CD4-positive, alpha-beta T cell treated with Interleukin-12 subunit alpha and Interleukin-12 subunit beta, for 1 hour (primary cell): ENCODE measurements around the gene HOXA9.
A peak's percentile ranks its signal among the peaks of the same experiment; 100 is the strongest.

Experiments used
- DNase-seq: peaks from one replicate; pipeline ENCODE4 v3.0.0-alpha.2; 2020

Gene HOXA9

DNA sequence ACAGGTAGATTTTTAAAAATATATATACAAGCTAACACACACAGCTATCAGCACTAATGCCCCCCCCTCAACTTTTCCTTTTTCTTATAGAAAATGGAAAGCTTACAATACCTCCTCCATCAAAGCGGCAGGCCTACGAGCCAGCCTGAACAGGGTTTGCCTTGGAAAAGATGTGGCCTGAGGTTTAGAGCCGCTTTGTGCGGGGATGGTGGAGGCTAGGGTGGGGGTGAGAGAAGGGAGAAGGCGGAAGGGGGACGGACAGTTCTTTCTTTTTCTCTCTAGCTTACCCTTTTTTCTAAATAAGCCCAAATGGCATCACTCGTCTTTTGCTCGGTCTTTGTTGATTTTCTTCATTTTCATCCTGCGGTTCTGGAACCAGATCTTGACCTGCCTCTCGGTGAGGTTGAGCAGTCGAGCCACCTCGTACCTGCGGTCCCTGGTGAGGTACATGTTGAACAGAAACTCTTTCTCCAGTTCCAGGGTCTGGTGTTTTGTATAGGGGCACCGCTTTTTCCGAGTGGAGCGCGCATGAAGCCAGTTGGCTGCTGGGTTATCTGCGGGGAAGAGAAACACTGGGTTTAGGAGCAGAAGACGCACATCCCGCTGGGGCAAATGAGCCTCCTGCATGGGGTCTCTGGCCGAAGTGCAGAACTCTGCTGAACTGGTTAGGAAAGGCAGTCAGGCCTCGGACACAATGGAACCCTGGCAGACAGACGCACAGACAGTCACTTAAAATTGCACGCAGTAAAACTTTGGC lies 1.9 kb downstream of the HOXA9 start:
- DNase-seq = no peak

DNA sequence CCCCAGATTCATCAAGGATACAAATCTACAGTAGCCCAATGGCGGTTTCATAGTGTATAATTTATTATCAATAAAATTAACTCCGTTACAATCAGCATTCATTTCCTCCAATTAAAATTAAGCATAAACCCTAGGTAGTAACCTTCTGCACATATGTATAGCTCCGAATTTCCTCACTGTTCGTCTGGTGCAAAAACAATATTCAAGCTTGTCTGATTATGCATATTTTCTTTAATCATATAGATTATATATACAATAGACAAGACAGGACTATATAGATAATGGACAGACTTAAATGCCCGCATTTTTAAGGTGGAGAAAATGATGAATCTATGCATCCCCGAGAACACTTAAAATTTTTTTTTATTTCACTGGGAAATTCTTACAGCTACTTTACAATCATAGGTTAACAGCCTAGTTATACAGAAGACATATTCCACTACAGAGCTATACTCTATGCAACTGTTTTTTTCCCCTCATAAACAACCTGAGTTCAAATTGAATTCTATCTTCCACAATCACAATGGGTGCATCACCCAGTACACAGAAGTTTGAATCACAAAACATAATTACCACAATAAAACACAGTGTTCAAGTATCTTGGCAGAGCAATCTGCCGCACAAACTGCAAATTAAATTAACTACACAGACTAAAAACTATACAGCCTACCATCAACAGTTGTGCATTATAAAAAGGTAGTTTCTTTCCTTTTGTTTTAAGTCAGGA lies 2.6 kb downstream of the HOXA9 start:
- DNase-seq = no peak

- DNase-seq = no peak
Observed at GRCh38 chr7:27161721-27162560, 3.4 kb downstream of the HOXA9 start.

DNA sequence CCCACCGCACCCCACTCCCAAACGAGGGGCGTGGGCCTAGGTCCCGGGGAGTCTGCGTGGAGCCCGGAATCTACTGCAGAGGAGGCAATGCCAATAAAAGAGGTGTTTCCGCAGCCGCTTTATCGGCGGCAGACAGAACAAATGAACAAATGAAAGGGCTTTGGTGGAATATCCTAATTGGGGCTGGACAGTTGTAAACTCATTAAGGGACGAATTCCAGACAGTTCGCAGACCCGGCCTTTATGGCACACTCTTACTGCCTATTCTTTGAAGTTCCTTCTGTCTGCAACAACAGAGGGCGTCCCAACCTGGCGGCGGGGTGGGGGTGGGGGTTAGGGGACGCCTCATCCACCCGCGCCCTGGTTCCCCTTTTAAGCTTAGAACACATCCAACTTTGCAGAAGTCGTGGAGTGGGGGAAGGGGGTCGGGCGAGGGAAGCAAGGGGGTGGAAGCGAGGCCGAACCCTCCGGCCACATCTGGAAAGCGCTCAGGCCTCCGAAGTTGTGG lies 4.1 kb downstream of the HOXA9 start:
- DNase-seq = no peak

DNA sequence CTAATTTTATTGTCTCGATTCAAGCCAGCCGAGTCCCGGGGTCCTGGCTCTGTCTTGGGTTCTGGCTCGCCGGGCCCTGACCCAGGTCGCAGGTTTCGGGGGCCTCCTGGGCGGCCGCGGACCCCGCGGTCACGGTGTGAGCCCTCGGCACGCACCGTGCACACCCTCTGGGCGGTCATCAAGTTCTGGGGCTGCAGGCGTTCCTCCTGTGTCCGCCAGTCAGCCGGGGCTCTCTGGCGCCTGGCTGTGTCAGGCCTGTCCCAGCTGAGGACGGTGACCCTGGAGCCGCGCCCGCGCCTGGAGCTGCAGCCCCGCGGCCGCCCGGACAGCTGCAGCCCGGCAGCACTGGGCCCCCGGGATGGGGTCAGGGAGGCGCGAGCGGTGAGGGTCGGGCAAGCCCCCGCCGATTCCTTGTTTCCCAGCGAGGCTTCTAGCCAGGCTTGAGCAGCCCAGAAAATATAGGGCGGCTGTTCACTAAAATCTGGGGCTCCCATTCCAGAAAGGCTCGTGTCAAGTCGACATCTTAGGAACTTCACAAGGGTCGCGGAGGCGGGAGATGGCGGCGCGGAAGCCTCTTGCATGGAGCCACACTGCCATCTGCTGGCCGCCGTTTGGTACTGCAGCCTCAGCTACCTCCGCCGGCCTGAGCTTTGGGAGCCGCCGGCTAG lies 4.7 kb downstream of the HOXA9 start:
- peak; percentile 87 for DNase-seq

- no peak for DNase-seq
Observed at GRCh38 chr7:27160145-27160545, 5.2 kb downstream of the HOXA9 start.

GRCh38 chr7:27159266-27160144 lies 5.8 kb downstream of the HOXA9 start:
- no peak for DNase-seq

DNA sequence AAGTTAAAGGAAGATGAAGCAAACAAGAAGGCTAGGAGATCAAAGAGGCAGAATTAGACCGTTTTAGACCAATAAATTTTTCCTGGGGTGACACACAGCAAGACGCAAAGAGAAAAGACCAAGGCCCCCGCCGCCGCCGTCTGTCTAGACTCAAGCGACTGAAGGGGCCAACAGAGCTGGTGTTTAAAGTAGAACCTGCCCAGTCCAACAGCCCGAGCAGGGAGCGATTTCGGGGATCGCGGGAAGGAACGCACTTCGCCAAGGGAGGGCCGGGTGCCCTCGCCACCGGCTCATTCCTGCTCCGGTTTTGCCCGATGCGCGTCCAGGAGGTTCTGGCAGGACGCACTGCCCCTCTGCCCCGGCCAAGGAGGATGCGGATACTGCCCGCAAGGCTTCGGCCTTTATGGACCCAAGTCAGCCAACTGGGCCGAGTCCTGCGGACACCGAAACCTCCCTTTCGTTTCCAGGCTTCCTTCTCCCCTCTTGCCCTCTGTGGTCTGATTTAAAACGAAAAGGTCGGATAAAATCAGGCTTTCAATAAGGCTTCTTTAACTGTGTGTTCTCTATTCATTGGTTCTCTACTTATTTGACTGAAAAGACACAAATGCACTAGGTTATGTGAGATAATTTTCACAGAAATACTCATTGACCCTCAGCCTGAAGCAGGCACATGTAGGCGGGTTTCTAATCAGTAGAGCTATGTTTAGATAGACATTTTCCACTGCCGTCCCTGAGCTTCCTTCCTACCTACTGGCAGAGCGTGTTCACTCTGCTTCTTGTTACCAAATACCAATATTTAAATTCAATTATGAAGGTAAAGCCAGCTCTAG lies 6.7 kb downstream of the HOXA9 start:
- DNase-seq = no peak

- no peak for DNase-seq
Observed at GRCh38 chr7:27157702-27158431, 7.5 kb downstream of the HOXA9 start.

GRCh38 chr7:27156916-27157701 lies 8.2 kb downstream of the HOXA9 start:
- no peak for DNase-seq

- no peak for DNase-seq
Observed at GRCh38 chr7:27156508-27156898, 8.8 kb downstream of the HOXA9 start, which contains the start of gene HOXA7. Gene HOXA7, minus strand, starts transcription at chr7:27156675. Its CDS starts 130 bp downstream, at chr7:27156545.

DNA sequence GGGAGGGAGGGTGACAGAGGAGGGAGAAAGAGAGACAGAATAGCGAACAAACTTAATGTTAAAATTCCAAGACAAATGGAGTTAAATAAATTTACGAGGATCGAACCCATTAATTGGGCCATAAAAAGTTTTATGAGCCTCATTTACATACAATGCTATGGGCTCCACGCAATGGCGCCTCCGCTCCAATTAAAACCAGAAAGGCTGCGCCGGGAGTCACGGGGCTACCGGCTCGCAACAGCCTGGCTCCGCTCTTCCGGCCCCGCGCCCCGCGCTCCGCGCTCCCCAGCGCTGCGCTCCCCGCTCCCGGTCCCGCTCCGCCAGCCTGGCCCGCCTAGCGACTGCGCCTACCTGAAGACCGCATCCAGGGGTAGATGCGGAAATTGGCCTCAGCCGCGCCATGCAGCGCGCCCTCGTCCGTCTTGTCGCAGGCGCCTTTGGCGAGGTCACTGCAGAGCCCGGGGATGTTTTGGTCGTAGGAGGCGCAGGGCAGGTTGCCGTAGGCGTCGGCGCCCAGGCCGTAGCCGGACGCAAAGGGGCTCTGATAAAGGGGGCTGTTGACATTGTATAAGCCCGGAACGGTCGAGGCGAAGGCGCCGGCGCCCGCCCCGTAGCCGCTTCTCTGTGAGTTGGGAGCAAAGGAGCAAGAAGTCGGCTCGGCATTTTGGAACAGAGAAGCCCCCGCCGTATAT lies 9.4 kb downstream of the HOXA9 start:
- DNase-seq = no peak

- DNase-seq = no peak
Observed at GRCh38 chr7:27154901-27155815, 10.2 kb downstream of the HOXA9 start.

DNA sequence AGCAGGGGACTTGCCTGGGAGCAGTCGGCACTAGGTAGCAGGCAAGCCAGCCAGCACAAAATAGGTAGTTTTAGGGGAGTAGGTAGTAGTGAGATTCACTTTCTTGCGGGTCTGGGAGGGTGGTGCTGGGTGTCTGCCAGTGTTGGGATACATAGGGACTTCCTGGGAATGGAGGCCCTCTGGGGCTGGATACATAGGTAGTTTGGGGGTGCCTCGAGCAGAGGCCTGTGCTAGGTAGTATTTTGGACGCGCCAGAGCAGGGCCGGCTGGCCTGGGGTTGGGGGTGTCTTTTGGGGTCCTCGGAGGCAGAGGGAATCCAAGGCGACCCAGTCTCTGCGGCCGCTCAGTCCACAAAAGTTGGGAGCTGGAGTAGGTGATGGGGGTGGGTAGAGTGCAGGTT lies 11.0 kb downstream of the HOXA9 start:
- DNase-seq = no peak

- no peak for DNase-seq
Observed at GRCh38 chr7:27153526-27153925, 11.8 kb downstream of the HOXA9 start.

DNA sequence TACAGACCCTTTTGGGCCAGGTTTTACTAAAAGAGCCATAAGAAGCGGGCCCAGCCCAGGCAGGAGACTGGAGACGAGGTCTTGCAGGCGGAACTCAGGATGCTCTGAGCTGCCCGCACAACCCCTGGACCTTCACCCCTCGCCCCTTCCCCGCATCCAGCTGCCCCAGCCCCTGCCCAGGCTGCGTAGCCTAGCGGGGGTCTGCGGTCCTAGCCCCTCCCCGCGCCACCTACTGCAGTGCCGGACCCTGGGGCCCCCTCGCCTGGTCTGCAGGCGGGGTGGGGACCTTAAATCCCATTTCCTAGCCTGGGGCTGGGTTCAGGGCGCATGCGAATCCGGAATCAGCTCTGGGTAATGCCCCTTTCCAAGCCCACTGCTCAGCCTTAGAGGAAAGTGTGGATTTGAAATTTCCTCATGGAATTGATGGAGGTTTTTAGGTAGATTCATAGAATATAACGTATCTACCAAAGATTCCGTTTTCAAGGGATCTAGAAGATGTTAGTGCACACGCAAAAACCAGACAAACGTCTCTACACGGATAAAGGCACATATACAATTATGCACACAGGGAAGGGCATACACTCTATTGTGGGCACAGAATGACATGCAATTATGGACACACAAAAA lies 12.4 kb downstream of the HOXA9 start:
- no peak for DNase-seq
